T-helper 1 cell (primary cell): Measurements from ENCODE around the gene CNTN2.

Source experiments
- DNase-seq, 5 donors: peaks; one replicate each; pipeline ENCODE4 v3.0.0-alpha.2; 2012 to 2020
- total RNA-seq, 4 donors: gene quantifications; one replicate each; lab custom pipeline; 2026; lab: John Stamatoyannopoulos, UW

The CNTN2 gene
- 0 reads per million in 4 donors for total RNA-seq

GRCh38 chr1:205042911-205043806 is at the start of gene CNTN2:
Gene CNTN2 (plus strand): TSS chr1:205043212. CDS start chr1:205053186, 9,974 bp downstream.
- no peak for DNase-seq

- no peak for DNase-seq
Measured at GRCh38 chr1:204994086-204994862, 48.7 kb upstream of the CNTN2 start.

- no peak for DNase-seq
Measured at GRCh38 chr1:204996981-204997380, 46.0 kb upstream of the CNTN2 start.

GRCh38 chr1:204997591-204998355 is 45.2 kb upstream of the CNTN2 start:
- DNase-seq = no peak

GRCh38 chr1:205001162-205001561 is 41.9 kb upstream of the CNTN2 start:
- DNase-seq = no peak

GRCh38 chr1:205002705-205003104 is 40.3 kb upstream of the CNTN2 start:
- DNase-seq = no peak

- no peak for DNase-seq
Measured at GRCh38 chr1:205003358-205004131, 39.5 kb upstream of the CNTN2 start.

- DNase-seq = no peak
Measured at GRCh38 chr1:205004351-205004750, 38.7 kb upstream of the CNTN2 start.

- DNase-seq = no peak
Measured at GRCh38 chr1:205008896-205009295, 34.1 kb upstream of the CNTN2 start.

- no peak for DNase-seq
Measured at GRCh38 chr1:205009670-205010069, 33.3 kb upstream of the CNTN2 start.

- DNase-seq = no peak
Measured at GRCh38 chr1:205012391-205013140, 30.4 kb upstream of the CNTN2 start.

- no peak for DNase-seq
Measured at GRCh38 chr1:205013683-205014367, 29.2 kb upstream of the CNTN2 start.

- no peak for DNase-seq
Measured at GRCh38 chr1:205014783-205015182, 28.2 kb upstream of the CNTN2 start.

GRCh38 chr1:205015241-205015640 is 27.8 kb upstream of the CNTN2 start:
- DNase-seq = no peak

GRCh38 chr1:205016075-205016474 is 26.9 kb upstream of the CNTN2 start:
- DNase-seq = no peak

- DNase-seq = no peak
Measured at GRCh38 chr1:205016584-205016983, 26.4 kb upstream of the CNTN2 start.

- DNase-seq = no peak
Measured at GRCh38 chr1:205017001-205017400, 26.0 kb upstream of the CNTN2 start.

- no peak for DNase-seq
Measured at GRCh38 chr1:205017766-205018165, 25.2 kb upstream of the CNTN2 start.

GRCh38 chr1:205018381-205018780 is 24.6 kb upstream of the CNTN2 start:
- DNase-seq = no peak

GRCh38 chr1:205020466-205020865 is 22.5 kb upstream of the CNTN2 start:
- DNase-seq = no peak

- DNase-seq = no peak
Measured at GRCh38 chr1:205024679-205025078, 18.3 kb upstream of the CNTN2 start.
